CD14-positive monocyte (primary cell): ENCODE measurements around the gene PRRX2. TPM values are rescaled to one million over a fixed set of nuclear protein-coding genes. Genes with fewer than 3 reads are reported as not detected.
A peak's percentile ranks its signal among the peaks of the same experiment; 100 is the strongest.

Experiments
- DNase-seq, 3 donors: peaks; one replicate each; pipeline ENCODE4 v3.0.0-alpha.2; 2011 to 2022
- H2AFZ ChIP-seq: 2 replicates; pipeline ENCODE4 v1.6.0; 2012; ENCODE audit warnings: mild to moderate bottlenecking, low read depth, low read length, inconsistent platforms; ENCODE audit not compliant: insufficient read depth, poor library complexity, severe bottlenecking
- H3K27ac ChIP-seq, 2 donors: 1 replicate in 1 of 2; 2 replicates in 1 of 2; pipeline ENCODE4 v1.5.1; 2012 to 2013; ENCODE audit warnings: low read length in 2 of 2, control low read depth in 1 of 2, inconsistent platforms in 1 of 2, low read depth in 1 of 2, mild to moderate bottlenecking in 1 of 2
- H3K27me3 ChIP-seq, 2 donors: one replicate each; pipeline versions ENCODE4 v1.6.0 to v1.6.1; 2011 to 2013; ENCODE audit warnings: low read length in 2 of 2; ENCODE audit not compliant: control insufficient read depth in 2 of 2, insufficient read depth in 2 of 2
- H3K36me3 ChIP-seq, 2 donors: replicated peaks in 1 of 2; 1 replicate in 1 of 2; 2 replicates in 1 of 2; pipeline versions ENCODE4 v1.5.1 to v1.6.1; 2012 to 2013; ENCODE audit warnings: low read length in 2 of 2, control low read depth in 1 of 2, inconsistent platforms in 1 of 2, mild to moderate bottlenecking in 1 of 2; ENCODE audit not compliant: insufficient read depth in 2 of 2, control insufficient read depth in 1 of 2
- H3K4me1 ChIP-seq, 2 donors: 1 replicate in 1 of 2; 2 replicates in 1 of 2; pipeline versions ENCODE4 v1.5.1 to v1.6.1; 2012 to 2013; ENCODE audit warnings: low read length in 2 of 2, control low read depth in 1 of 2, inconsistent platforms in 1 of 2, mild to moderate bottlenecking in 1 of 2, moderate library complexity in 1 of 2; ENCODE audit not compliant: insufficient read depth in 2 of 2, control insufficient read depth in 1 of 2
- H3K4me2 ChIP-seq: replicated peaks from 2 replicates; pipeline ENCODE3; 2012; ENCODE audit warnings: low read length, moderate library complexity, mild to moderate bottlenecking; ENCODE audit not compliant: poor library complexity, severe bottlenecking; ENCODE audit errors: extremely low read depth
- H3K4me3 ChIP-seq, 3 experiments: fragments of 200-600 bp in 1 of 3; sonication (generic) in 1 of 3; replicated peaks in 1 of 3; 1 replicate in 2 of 3; 2 replicates in 1 of 3; pipeline ENCODE4 v1.5.1; 2011 to 2013; ENCODE audit warnings: low read length in 3 of 3, mild to moderate bottlenecking in 3 of 3, control low read depth in 2 of 3, low read depth in 2 of 3, inconsistent platforms in 1 of 3, moderate library complexity in 1 of 3
- H3K79me2 ChIP-seq: 2 replicates; pipeline ENCODE4 v1.6.0; 2012; ENCODE audit warnings: mild to moderate bottlenecking, control low read depth, inconsistent platforms, low read length, moderate library complexity; ENCODE audit not compliant: insufficient read depth
- H3K9ac ChIP-seq: 2 replicates; pipeline ENCODE4 v1.6.0; 2017; ENCODE audit warnings: low read length, mild to moderate bottlenecking; ENCODE audit not compliant: insufficient read depth, poor library complexity, severe bottlenecking
- H3K9me3 ChIP-seq, 2 donors: replicated peaks in 1 of 2; 1 replicate in 1 of 2; 2 replicates in 1 of 2; pipeline versions ENCODE4 v1.5.1 to v1.6.1; 2012 to 2013; ENCODE audit warnings: low read length in 2 of 2, control low read depth in 1 of 2; ENCODE audit not compliant: control insufficient read depth in 1 of 2, insufficient read depth in 1 of 2
- H4K20me1 ChIP-seq: 2 replicates; pipeline ENCODE4 v1.6.0; 2012; ENCODE audit warnings: mild to moderate bottlenecking, low read length, control low read depth, moderate library complexity; ENCODE audit not compliant: insufficient read depth
- H3K27ac Mint-ChIP-seq, 7 donors: one replicate each; pipeline ENCODE4 v1.8.0; 2020; ENCODE audit warnings: mild to moderate bottlenecking in 7 of 7, mixed read lengths in 7 of 7, moderate library complexity in 6 of 7, inconsistent platforms in 2 of 7
- H3K27me3 Mint-ChIP-seq, 3 donors: one replicate each; pipeline ENCODE4 v1.8.0; 2021 to 2022; ENCODE audit warnings: low read depth in 3 of 3, mild to moderate bottlenecking in 3 of 3, mixed read lengths in 3 of 3, moderate library complexity in 3 of 3, inconsistent platforms in 1 of 3
- H3K36me3 Mint-ChIP-seq, 2 donors: one replicate each; pipeline ENCODE4 v1.8.0; 2020; ENCODE audit warnings: mixed read lengths in 2 of 2, inconsistent platforms in 1 of 2, mild to moderate bottlenecking in 1 of 2
- H3K4me1 Mint-ChIP-seq: one replicate; pipeline ENCODE4 v1.8.0; 2020; ENCODE audit warnings: mild to moderate bottlenecking, mixed read lengths
- H3K4me3 Mint-ChIP-seq, 2 donors: one replicate each; pipeline ENCODE4 v1.8.0; 2020; ENCODE audit warnings: mild to moderate bottlenecking in 2 of 2, mixed read lengths in 2 of 2, moderate library complexity in 1 of 2
- H3K9me3 Mint-ChIP-seq, 7 donors: one replicate each; pipeline ENCODE4 v1.8.0; 2020 to 2022; ENCODE audit warnings: mixed read lengths in 7 of 7, mild to moderate bottlenecking in 6 of 7, moderate library complexity in 6 of 7, inconsistent platforms in 2 of 7
- CTCF ChIP-seq: fragments of 200-600 bp; IDR thresholded peaks from one replicate; pipeline ENCODE4 v1.8.0; 2022; ENCODE audit warnings: antibody characterized with exemption, mild to moderate bottlenecking
- WGBS: methylation state at CpG from one replicate; pipeline ENCODE4 v1.1.5; 2013; ENCODE audit warnings: missing lambda C conversion rate; ENCODE audit not compliant: insufficient coverage; 5-methylcytosine and 5-hydroxymethylcytosine counted together
- intact Hi-C, 2 donors: fragments of 100-400 bp; cut with micrococcal nuclease; formaldehyde crosslinking; loops; one replicate each; pipeline versions ENCODE4 v1.15.0 to v1.15.1; 2023
- polyA plus RNA-seq, 3 donors: library from polyadenylated mRNA; depleted of rRNA in 1 of 3; unstranded in 2 of 3; stranded (reverse) in 1 of 3; fragments of 300-500 nt in 2 of 3; fragments of >200 nt in 1 of 3; fragmentation: Illumina TruSeq in 2 of 3; gene quantifications; 1 replicate in 2 of 3; 2 replicates in 1 of 3; pipeline ENCODE4 v1.2.3, GENCODE V29; 2012 to 2021

PRRX2 gene
- polyA plus RNA-seq, 3 donors = not detected

- Histone ChIP-seq H3K4me2 (peak overlapping the region; percentile 78), H3K79me2 (no peaks in the 10 kb centered on the region), H3K27me3 (peaks cover 19 to 31% of the 10 kb centered on the region in 2 donors), H3K27ac (no peak overlapping the region), H3K4me1 (peaks cover 32 to 37% of the 10 kb centered on the region in 2 donors), H3K4me3 (peak overlapping the region in 2 of 3 experiments; percentile 25 to 71), H3K36me3 (no peaks in the 10 kb centered on the region), H2AFZ (peak overlapping the region; percentile 79), H4K20me1 (no peaks in the 10 kb centered on the region), H3K9ac (peak overlapping the region; percentile 54), H3K9me3 (peaks cover 0 to 5% of the 10 kb centered on the region in 2 donors)
- intact Hi-C loops = loop anchor here (5.0 to 10.0 kb wide), 2 partner anchors 273 to 295 kb away; no protein-coding TSS in a partner anchor
- Mint-ChIP-seq H3K9me3 (peaks cover 0 to 10% (median 4%) of the 10 kb centered on the region in 7 donors), H3K4me1 (peaks cover 34% of the 10 kb centered on the region), H3K4me3 (peak overlapping the region; percentile 45 to 75), H3K27ac (peak overlapping the region in 1 of 7 donors; percentile 71), H3K36me3 (peaks cover 3 to 14% of the 10 kb centered on the region in 2 donors), H3K27me3 (peaks cover 21 to 37% (median 31%) of the 10 kb centered on the region in 3 donors)
- whole genome bisulfite sequencing = under 1% methylated on average over 81 of the region's 82 CpGs
- TF ChIP-seq CTCF = no peak
- DNase-seq = no peak
These were observed 45.4 kb upstream of the PRRX2 start for GRCh38 chr9:129619787-129620668.

DNA sequence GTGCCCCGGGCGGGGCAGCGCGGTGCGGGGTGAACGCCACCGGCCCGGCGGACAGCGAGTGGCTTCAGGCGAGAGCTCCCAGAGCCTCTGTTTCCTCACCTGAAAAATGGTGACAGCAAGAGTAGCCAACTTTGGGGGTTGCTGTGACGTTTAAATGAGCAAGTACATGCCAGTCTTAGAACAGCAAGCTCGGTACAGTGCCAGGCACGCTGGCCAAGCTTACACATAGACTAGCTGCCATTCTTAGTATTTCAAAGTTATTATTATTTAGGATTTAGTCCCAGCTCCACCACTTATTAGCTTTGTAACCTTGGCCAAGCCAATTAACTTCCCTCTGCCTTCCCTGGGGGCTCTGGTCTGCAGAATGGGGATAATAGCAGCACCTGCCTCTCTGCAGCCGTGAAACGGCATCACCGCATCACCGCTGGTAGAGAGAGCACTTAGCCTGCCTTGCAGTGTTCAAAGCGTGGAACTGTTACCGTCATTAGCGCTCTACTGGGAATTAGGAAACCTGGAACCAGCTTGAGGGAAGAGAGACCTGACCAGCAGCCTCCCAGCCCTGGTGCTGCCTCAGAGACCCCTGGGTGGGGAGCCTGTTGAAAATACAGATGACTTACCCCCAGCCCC is 44.7 kb upstream of the PRRX2 start, which contains the start of gene C9orf50:
TSS of gene C9orf50 (minus strand) at position 433 of the 627 bp plus-strand sequence. CDS start 527 bp downstream, outside the sequence.
- DNase-seq = no peak
- H3K36me3 Mint-ChIP-seq = peaks cover 3 to 14% of the 10 kb centered on the region in 2 donors
- Histone ChIP-seq H3K27ac (no peak within 1 kb of the TSS), H3K4me3 (peak within 1 kb of the TSS in 2 of 3 experiments; percentile 25 to 71), H3K4me1 (peaks cover 39 to 45% of the 10 kb centered on the region in 2 donors), H3K9me3 (peaks cover 0 to 5% of the 10 kb centered on the region in 2 donors), H3K4me2 (peak within 1 kb of the TSS; percentile 78), H3K9ac (peak within 1 kb of the TSS; percentile 54), H3K36me3 (no peaks in the 10 kb centered on the region), H3K27me3 (peaks cover 19 to 31% of the 10 kb centered on the region in 2 donors), H2AFZ (peak within 1 kb of the TSS; percentile 79), H3K79me2 (no peaks in the 10 kb centered on the region), H4K20me1 (no peaks in the 10 kb centered on the region)
- H3K4me3 Mint-ChIP-seq = peak within 1 kb of the TSS; percentile 58 to 76
- intact Hi-C loops = loop anchor here in 1 of 2 donors (5.0 kb wide), 1 partner anchor 273 kb away; no protein-coding TSS in a partner anchor
- H3K27me3 Mint-ChIP-seq = peaks cover 21 to 35% (median 27%) of the 10 kb centered on the region in 3 donors
- H3K27ac Mint-ChIP-seq = peak within 1 kb of the TSS in 2 of 7 donors; percentile 11 to 61
- H3K9me3 Mint-ChIP-seq = peaks cover 0 to 10% (median 4%) of the 10 kb centered on the region in 7 donors
- TF ChIP-seq CTCF = no peak
- peaks cover 40% of the 10 kb centered on the region for H3K4me1 Mint-ChIP-seq
- WGBS = 40% methylated on average over 18 of the region's 21 CpGs
